OCI-LY7 (cell line): ENCODE measurements around the gene CAPN10. TPM values are rescaled to one million over a fixed set of nuclear protein-coding genes. Genes with fewer than 3 reads are reported as not detected.

Experiments
- BruUV-seq: library from RNA; stranded (reverse); fragments of 400-500 nt; replicated peaks from 2 replicates; lab custom pipeline; 2021; lab: Mats Ljungman, UMichigan
- CTCF ChIA-PET: fragments of 300-600 bp; sonication (Branson Sonifier 250); formaldehyde crosslinking; loops from one replicate; lab custom pipeline; 2022; ENCODE audit warnings: antibody characterized with exemption; ENCODE audit not compliant: unreplicated experiment; lab: Charles Lee
- POLR2A ChIA-PET: fragments of 300-600 bp; sonication (Branson Sonifier 250); formaldehyde crosslinking; loops from one replicate; lab custom pipeline; 2022; ENCODE audit warnings: antibody characterized with exemption; lab: Charles Lee
- DNase-seq: peaks from one replicate; pipeline ENCODE4 v3.0.0-alpha.2; 2015; ENCODE audit warnings: low spot score
- H2AFZ ChIP-seq: fragments of 200-600 bp; sonication (generic), shearing (Covaris generic); 2 replicates; pipeline ENCODE4 v1.6.1; 2014; ENCODE audit warnings: mild to moderate bottlenecking, antibody characterized with exemption, low read length, moderate library complexity
- H3K27ac ChIP-seq: fragments of 200-600 bp; sonication (generic); 2 replicates; pipeline ENCODE4 v1.5.1; 2014; ENCODE audit warnings: mixed run types, low read depth, mild to moderate bottlenecking, moderate library complexity, low read length, inconsistent platforms; ENCODE audit not compliant: poor library complexity, severe bottlenecking
- H3K36me3 ChIP-seq: fragments of 200-600 bp; sonication (generic); 2 replicates; pipeline ENCODE4 v1.6.1; 2014; ENCODE audit warnings: mild to moderate bottlenecking, antibody characterized with exemption, low read length, moderate library complexity, mixed read lengths; ENCODE audit not compliant: insufficient read depth
- H3K4me1 ChIP-seq: fragments of 200-600 bp; sonication (generic); 2 replicates; pipeline ENCODE4 v1.5.1; 2014; ENCODE audit warnings: mild to moderate bottlenecking, low read length; ENCODE audit not compliant: insufficient read depth, poor library complexity, severe bottlenecking
- H3K4me2 ChIP-seq: fragments of 200-600 bp; sonication (generic); 2 replicates; pipeline ENCODE4 v1.6.1; 2014; ENCODE audit warnings: mild to moderate bottlenecking, low read length
- H3K4me3 ChIP-seq: fragments of 200-600 bp; sonication (generic); 2 replicates; pipeline ENCODE4 v1.5.1; 2014; ENCODE audit warnings: mild to moderate bottlenecking, low read depth, low read length; ENCODE audit not compliant: poor library complexity, severe bottlenecking
- H3K79me2 ChIP-seq: fragments of 200-600 bp; sonication (generic); 2 replicates; pipeline ENCODE4 v1.6.1; 2016; ENCODE audit warnings: low read depth, mild to moderate bottlenecking, low read length, moderate library complexity, mixed read lengths; ENCODE audit not compliant: insufficient read depth
- H3K9me2 ChIP-seq: fragments of 200-600 bp; sonication (generic); 2 replicates; pipeline ENCODE4 v1.6.1; 2016; ENCODE audit warnings: mild to moderate bottlenecking, low read length, mixed read lengths; ENCODE audit not compliant: insufficient read depth
- H3K9me3 ChIP-seq: fragments of 200-600 bp; sonication (generic); 2 replicates; pipeline ENCODE4 v1.6.1; 2014; ENCODE audit warnings: mild to moderate bottlenecking, mixed run types, low read length, mixed read lengths
- H4K20me1 ChIP-seq: fragments of 200-600 bp; sonication (generic); 2 replicates; pipeline ENCODE4 v1.6.1; 2014; ENCODE audit warnings: mild to moderate bottlenecking, antibody characterized with exemption, low read length, moderate library complexity, mixed read lengths; ENCODE audit not compliant: insufficient read depth
- CTCF ChIP-seq: fragments of 200-600 bp; sonication (generic); conservative IDR thresholded peaks from 2 replicates; pipeline ENCODE4 v1.5.1; 2014; ENCODE audit warnings: mild to moderate bottlenecking, antibody characterized with exemption, low read length, moderate library complexity, mixed read lengths
- EZH2phosphoT487 ChIP-seq: fragments of 200-600 bp; sonication (generic); IDR thresholded peaks from 2 replicates; pipeline ENCODE4 v1.6.1; 2018; ENCODE audit warnings: low read depth, borderline replicate concordance, mild to moderate bottlenecking, mixed run types, antibody characterized with exemption, low read length, moderate library complexity, mixed read lengths
- intact Hi-C: fragments of 100-400 bp; cut with micrococcal nuclease; formaldehyde crosslinking; loops from one replicate; pipeline ENCODE4 v1.10.0; 2022; ENCODE audit not compliant: unreplicated experiment
- total RNA-seq, 2 experiments: library from RNA; depleted of rRNA in 1 of 2; stranded (reverse); fragments of >200 nt in 1 of 2; shearing (Covaris generic) in 1 of 2; gene quantifications; 2 replicates each; pipeline ENCODE4 v1.2.3, GENCODE V29; 2014 to 2022

Gene CAPN10
- total RNA-seq, 2 experiments from 2014 or later, result 70.6 to 78.1 TPM

GRCh38 chr2:240563951-240564560 lies 22.5 kb upstream of the CAPN10 start:
- Histone ChIP-seq H3K4me1 (peaks cover 60% of the 10 kb centered on the region), H3K27ac (peak overlapping the region; percentile 84)

GRCh38 chr2:240564561-240565332 lies 21.8 kb upstream of the CAPN10 start:
- no TSS peak for BruUV-seq
- H3K27ac ChIP-seq, result peak overlapping the region; percentile 84
- peak overlapping the region; percentile 100 for H3K4me2 ChIP-seq
- H4K20me1 ChIP-seq, result no peaks in the 10 kb centered on the region
- H2AFZ ChIP-seq, result no peak overlapping the region
- intact Hi-C loops, result loop anchor here (5.0 kb wide), 1 partner anchor 1138 kb away; the partner anchor contains the start of gene ING5
- H3K9me3 ChIP-seq, result no peaks in the 10 kb centered on the region
- no peaks in the 10 kb centered on the region for H3K9me2 ChIP-seq
- TF ChIP-seq CTCF (peak; percentile 37; the same call in 1 of the 2 replicates), EZH2phosphoT487 (no peak)
- peaks cover 20% of the 10 kb centered on the region for H3K36me3 ChIP-seq
- peak; percentile 43 for DNase-seq
- ChIA-PET CTCF (interaction anchor here (2.3 kb wide), 1 partner anchor 51 kb away, joined by 16 read pairs; no protein-coding TSS in a partner anchor), POLR2A (interaction anchor here (2.4 to 4.6 kb wide), 3 partner anchors 15 to 21 kb away, joined by 12 to 59 read pairs (median 37); partner anchors contain the start of gene CAPN10)
- peak overlapping the region; percentile 72 for H3K4me3 ChIP-seq
- peaks cover 58% of the 10 kb centered on the region for H3K4me1 ChIP-seq
- H3K79me2 ChIP-seq, result peaks cover 18% of the 10 kb centered on the region; the same call in 1 of the 2 replicates

More at GRCh38 chr2:240563951-240564560, 22.5 kb upstream of the CAPN10 start:
- Histone ChIP-seq H3K9me3 (no peaks in the 10 kb centered on the region), H3K4me3 (no peak overlapping the region), H3K79me2 (peaks cover 18% of the 10 kb centered on the region; the same call in 1 of the 2 replicates), H3K9me2 (no peaks in the 10 kb centered on the region), H4K20me1 (no peaks in the 10 kb centered on the region), H3K36me3 (peaks cover 24% of the 10 kb centered on the region), H3K4me2 (no peak overlapping the region), H2AFZ (no peak overlapping the region)
- ChIA-PET CTCF (interaction anchor here (2.3 kb wide), 1 partner anchor 50 kb away, joined by 16 read pairs; no protein-coding TSS in a partner anchor), POLR2A (interaction anchor here (4.6 kb wide), 1 partner anchor 22 kb away, joined by 37 read pairs; the partner anchor contains the start of gene CAPN10)
- BruUV-seq, result no TSS peak
- intact Hi-C loops, result loop anchor here (5.0 kb wide), 1 partner anchor 1138 kb away; the partner anchor contains the start of gene ING5
- DNase-seq, result no peak
- TF ChIP-seq CTCF (no peak), EZH2phosphoT487 (no peak)
